Neuronal stem cell (in vitro differentiated cells): Measurements from ENCODE around the gene PIK3CG.
"Not testable (repeated sequence)": the region's sequence is repeated elsewhere in the genome, so short reads cannot be mapped to it uniquely, and the experiment has no call there.

ENCODE experiments used
- DNase-seq: peaks from one replicate; pipeline ENCODE4 v3.0.0-alpha.2; 2013; ENCODE audit warnings: low spot score
- H2AFZ ChIP-seq: one replicate; pipeline ENCODE4 v1.6.1; 2013; ENCODE audit warnings: mild to moderate bottlenecking, low read length, inconsistent platforms
- H2AK5ac ChIP-seq: 2 replicates; pipeline ENCODE4 v1.6.1; 2013; ENCODE audit warnings: low read depth, mild to moderate bottlenecking, inconsistent platforms, low read length, moderate library complexity, mixed read lengths
- H2BK120ac ChIP-seq: 2 replicates; pipeline ENCODE4 v1.6.1; 2013; ENCODE audit warnings: low read depth, mild to moderate bottlenecking, inconsistent platforms, low read length, moderate library complexity, mixed read lengths
- H2BK12ac ChIP-seq: one replicate; pipeline ENCODE4 v1.6.1; 2013; ENCODE audit warnings: low read length, inconsistent platforms
- H2BK15ac ChIP-seq: 2 replicates; pipeline ENCODE4 v1.6.1; 2013; ENCODE audit warnings: mild to moderate bottlenecking, low read length, inconsistent platforms, mixed read lengths
- H2BK5ac ChIP-seq: one replicate; pipeline ENCODE4 v1.6.1; 2013; ENCODE audit warnings: inconsistent platforms, mild to moderate bottlenecking, low read length, moderate library complexity
- H3K14ac ChIP-seq: one replicate; pipeline ENCODE4 v1.6.1; 2013; ENCODE audit warnings: low read length, inconsistent platforms
- H3K18ac ChIP-seq: 2 replicates; pipeline ENCODE4 v1.6.1; 2013; ENCODE audit warnings: low read length, inconsistent platforms
- H3K23ac ChIP-seq: 2 replicates; pipeline ENCODE4 v1.6.1; 2013; ENCODE audit warnings: low read depth, mild to moderate bottlenecking, mixed read lengths, low read length, inconsistent platforms; ENCODE audit not compliant: poor library complexity
- H3K27ac ChIP-seq: replicated peaks from 3 replicates; pipeline ENCODE4 v1.5.1; 2013; ENCODE audit warnings: low read length, inconsistent platforms
- H3K27me3 ChIP-seq, 3 experiments: 2 replicates each; pipeline ENCODE4 v1.6.1; 2013; ENCODE audit warnings: low read length in 3 of 3, mild to moderate bottlenecking in 2 of 3, inconsistent platforms in 1 of 3, low read depth in 1 of 3, mixed read lengths in 1 of 3, moderate library complexity in 1 of 3; ENCODE audit not compliant: control insufficient read depth in 3 of 3, insufficient read depth in 3 of 3
- H3K36me3 ChIP-seq, 2 donors: replicated peaks in 1 of 2; 2 replicates each; pipeline ENCODE4 v1.6.1; 2013; ENCODE audit warnings: low read length in 2 of 2; ENCODE audit not compliant: control insufficient read depth in 2 of 2, insufficient read depth in 2 of 2
- H3K4ac ChIP-seq: 2 replicates; pipeline ENCODE4 v1.6.1; 2013; ENCODE audit warnings: inconsistent platforms, mild to moderate bottlenecking, low read length, moderate library complexity
- H3K4me1 ChIP-seq, 2 donors: 1 replicate in 1 of 2; 2 replicates in 1 of 2; pipeline ENCODE4 v1.6.1; 2013; ENCODE audit warnings: low read length in 2 of 2, low read depth in 1 of 2; ENCODE audit not compliant: control insufficient read depth in 2 of 2, insufficient read depth in 1 of 2
- H3K4me2 ChIP-seq: one replicate; pipeline ENCODE4 v1.6.1; 2013; ENCODE audit warnings: mild to moderate bottlenecking, low read length, inconsistent platforms; ENCODE audit not compliant: insufficient read depth, poor library complexity, severe bottlenecking
- H3K4me3 ChIP-seq, 2 donors: 2 replicates each; pipeline ENCODE4 v1.5.1; 2013; ENCODE audit warnings: low read length in 2 of 2, mild to moderate bottlenecking in 2 of 2, inconsistent platforms in 1 of 2, moderate library complexity in 1 of 2
- H3K79me1 ChIP-seq: one replicate; pipeline ENCODE4 v1.6.1; 2013; ENCODE audit warnings: low read depth, mild to moderate bottlenecking, inconsistent platforms, low read length, moderate library complexity
- H3K9ac ChIP-seq: one replicate; pipeline ENCODE4 v1.6.1; 2013; ENCODE audit warnings: mild to moderate bottlenecking, low read depth, low read length, inconsistent platforms; ENCODE audit not compliant: poor library complexity
- H3K9me3 ChIP-seq, 2 donors: replicated peaks in 1 of 2; 2 replicates each; pipeline versions ENCODE3 to v1.6.1; 2013; ENCODE audit warnings: low read length in 2 of 2, mild to moderate bottlenecking in 2 of 2, inconsistent platforms in 1 of 2, low read depth in 1 of 2, mixed read lengths in 1 of 2, moderate library complexity in 1 of 2; ENCODE audit not compliant: control insufficient read depth in 2 of 2, insufficient read depth in 1 of 2
- H4K8ac ChIP-seq: one replicate; pipeline ENCODE4 v1.6.1; 2013; ENCODE audit warnings: low read depth, mild to moderate bottlenecking, inconsistent platforms, low read length, moderate library complexity
- H4K91ac ChIP-seq: one replicate; pipeline ENCODE4 v1.6.1; 2013; ENCODE audit warnings: low read length, low read depth, mild to moderate bottlenecking, inconsistent platforms; ENCODE audit not compliant: poor library complexity
- WGBS, 2 donors: extraction: QIAGEN DNeasy Blood & Tissue Kit; methylation state at CpG; one replicate each; pipeline ENCODE4 v1.1.7; 2013; ENCODE audit warnings: missing lambda C conversion rate in 2 of 2, mixed read lengths in 1 of 2; ENCODE audit not compliant: insufficient read length in 2 of 2, insufficient replicate concordance in 1 of 2; ENCODE audit errors: extremely low coverage in 2 of 2; 5-methylcytosine and 5-hydroxymethylcytosine counted together

The PIK3CG gene

DNA sequence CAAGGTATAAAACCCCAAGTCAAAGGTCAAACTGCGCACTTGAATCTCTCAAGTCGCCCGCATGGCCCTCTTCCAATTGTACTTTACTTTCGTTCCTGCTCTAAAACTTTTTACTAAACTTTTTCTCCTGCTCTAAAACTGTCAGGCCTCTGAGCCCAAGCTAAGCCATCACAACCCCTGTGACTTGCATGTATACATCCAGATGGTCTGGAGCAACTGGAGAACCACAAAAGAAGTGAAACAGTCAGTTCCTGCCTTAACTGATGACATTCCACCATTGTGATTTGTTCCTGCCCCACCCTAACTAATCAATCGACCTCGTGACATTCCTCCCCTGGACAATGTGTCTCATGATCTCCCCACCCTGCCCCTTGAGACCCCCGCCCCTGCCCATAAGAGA lies 35.6 kb upstream of the PIK3CG start:
- Histone ChIP-seq H3K27me3 (no peaks in the 10 kb centered on the region), H4K91ac (no peak overlapping the region), H3K4me3 (no peak overlapping the region), H3K4ac (no peak overlapping the region), H3K27ac (no peak overlapping the region), H2BK120ac (no peak overlapping the region), H3K14ac (no peak overlapping the region), H2BK5ac (no peak overlapping the region), H2BK12ac (no peak overlapping the region), H3K9me3 (no peaks in the 10 kb centered on the region), H2AK5ac (no peak overlapping the region), H3K18ac (no peak overlapping the region), H3K79me1 (no peaks in the 10 kb centered on the region), H3K4me2 (no peak overlapping the region), H3K4me1 (no peaks in the 10 kb centered on the region), H2BK15ac (no peak overlapping the region), H3K36me3 (no peaks in the 10 kb centered on the region), H3K9ac (no peak overlapping the region), H4K8ac (no peak overlapping the region), H2AFZ (no peak overlapping the region), H3K23ac (no peak overlapping the region)
- no CpG with 5 or more reads among the region's 7 CpGs for WGBS, 2 donors
- DNase-seq: no peak

DNA sequence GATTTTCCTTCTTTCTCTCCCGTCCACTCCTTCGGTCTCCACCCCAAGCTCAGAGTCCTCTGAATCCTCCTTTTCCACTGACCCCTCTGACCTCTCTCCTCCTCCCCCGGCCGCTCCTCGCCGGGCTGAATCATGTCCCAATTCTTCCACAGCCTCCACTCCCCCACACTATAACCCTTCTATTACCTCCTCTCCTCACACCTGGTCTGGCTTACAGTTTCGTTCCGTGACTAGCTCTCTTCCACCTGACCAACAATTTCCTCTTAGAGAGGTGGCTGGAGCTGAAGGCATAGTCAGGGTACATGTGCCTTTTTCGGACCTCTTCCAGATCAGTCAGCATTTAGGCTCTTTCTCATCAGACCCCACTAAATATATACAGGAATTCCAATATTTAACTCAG lies 34.2 kb upstream of the PIK3CG start:
- not testable (repeated sequence) for H2BK120ac ChIP-seq, H3K9me3 ChIP-seq, H3K14ac ChIP-seq, H3K23ac ChIP-seq, H2BK15ac ChIP-seq, H2AK5ac ChIP-seq, DNase-seq, H3K18ac ChIP-seq, H3K79me1 ChIP-seq, H3K36me3 ChIP-seq, H4K8ac ChIP-seq, H3K4me2 ChIP-seq, H4K91ac ChIP-seq, H3K27me3 ChIP-seq, H3K4me3 ChIP-seq, H3K9ac ChIP-seq, H2BK5ac ChIP-seq, H2BK12ac ChIP-seq, H2AFZ ChIP-seq, H3K4me1 ChIP-seq, H3K4ac ChIP-seq, H3K27ac ChIP-seq
- no CpG with 5 or more reads among the region's 9 CpGs for WGBS, 2 donors

DNA sequence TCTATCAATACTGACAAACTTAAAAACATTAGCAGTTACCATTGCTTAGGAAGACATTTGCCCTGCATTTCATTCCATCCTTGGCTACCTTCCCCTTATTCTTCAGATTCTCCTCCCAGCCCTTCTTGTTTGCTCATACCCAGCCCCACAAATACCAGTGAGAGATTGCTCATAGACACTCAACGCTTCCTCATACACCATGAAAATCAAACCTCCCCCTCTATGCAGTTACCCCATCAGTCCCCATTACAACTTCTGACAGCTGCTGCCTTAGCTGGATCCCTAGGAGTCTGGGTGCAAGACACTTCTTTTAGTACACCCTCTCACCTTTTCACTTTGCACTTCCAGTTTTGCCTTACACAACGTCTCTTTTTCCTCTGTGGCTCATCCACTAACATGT lies 28.3 kb upstream of the PIK3CG start:
- no CpG with 5 or more reads among the region's 2 CpGs for WGBS, 2 donors
- H3K27ac ChIP-seq: no peak overlapping the region
- H3K27me3 ChIP-seq: no peaks in the 10 kb centered on the region

DNA sequence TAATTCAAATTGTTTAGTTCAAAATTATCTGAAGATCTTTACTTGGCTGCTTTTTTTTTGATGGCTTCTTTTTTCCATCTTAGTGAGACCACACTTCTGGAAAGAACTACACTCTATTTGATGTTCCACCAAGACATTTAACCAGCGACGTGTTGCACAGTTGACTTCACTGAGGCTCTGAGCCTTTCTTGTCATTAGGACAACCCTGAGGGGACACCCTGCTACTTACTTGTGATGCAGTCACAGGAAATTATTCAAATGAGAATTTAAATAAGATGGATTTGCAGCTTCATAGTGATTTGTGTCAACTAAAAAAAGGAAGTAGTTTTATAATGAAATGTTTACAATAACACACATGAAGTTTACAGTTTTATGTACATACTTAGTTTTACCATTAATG lies 25.6 kb upstream of the PIK3CG start:
- H3K27ac ChIP-seq: no peak overlapping the region
- no peaks in the 10 kb centered on the region for H3K79me1 ChIP-seq
- no peaks in the 10 kb centered on the region for H3K9me3 ChIP-seq
- H3K23ac ChIP-seq: no peak overlapping the region
- no peak overlapping the region for H2AFZ ChIP-seq
- no peak overlapping the region for H3K4ac ChIP-seq
- no peaks in the 10 kb centered on the region for H3K27me3 ChIP-seq
- H3K9ac ChIP-seq: no peak overlapping the region
- WGBS, 2 donors: no CpG with 5 or more reads among the region's 2 CpGs
- H3K18ac ChIP-seq: no peak overlapping the region
- H2AK5ac ChIP-seq: no peak overlapping the region
- H2BK15ac ChIP-seq: no peak overlapping the region
- H2BK120ac ChIP-seq: no peak overlapping the region
- H2BK12ac ChIP-seq: no peak overlapping the region
- H2BK5ac ChIP-seq: no peak overlapping the region
- no peak overlapping the region for H3K4me2 ChIP-seq
- no peaks in the 10 kb centered on the region for H3K36me3 ChIP-seq
- no peak overlapping the region for H3K14ac ChIP-seq
- peaks cover 0 to 4% of the 10 kb centered on the region in 2 donors for H3K4me1 ChIP-seq
- no peak overlapping the region for H4K91ac ChIP-seq
- no peak for DNase-seq
- no peak overlapping the region for H4K8ac ChIP-seq
- no peak overlapping the region for H3K4me3 ChIP-seq

More for the DNA sequence above, 28.3 kb upstream of the PIK3CG start:
- no peak overlapping the region for H2BK12ac ChIP-seq
- H2BK5ac ChIP-seq: no peak overlapping the region
- H3K4ac ChIP-seq: no peak overlapping the region
- H4K8ac ChIP-seq: no peak overlapping the region
- no peaks in the 10 kb centered on the region for H3K79me1 ChIP-seq
- H3K9ac ChIP-seq: no peak overlapping the region
- H4K91ac ChIP-seq: no peak overlapping the region
- H2BK120ac ChIP-seq: no peak overlapping the region
- no peak overlapping the region for H3K4me3 ChIP-seq
- no peak for DNase-seq
- H3K14ac ChIP-seq: no peak overlapping the region
- H2AK5ac ChIP-seq: no peak overlapping the region
- no peak overlapping the region for H2AFZ ChIP-seq
- H3K4me2 ChIP-seq: no peak overlapping the region
- no peaks in the 10 kb centered on the region for H3K36me3 ChIP-seq
- H2BK15ac ChIP-seq: no peak overlapping the region
- H3K18ac ChIP-seq: no peak overlapping the region
- no peaks in the 10 kb centered on the region for H3K4me1 ChIP-seq
- H3K9me3 ChIP-seq: no peaks in the 10 kb centered on the region
- no peak overlapping the region for H3K23ac ChIP-seq
